ENCODE measurements around the gene TBC1D9B.

The TBC1D9B gene

GRCh38 chr5:179816796-179817469 is 90.8 kb downstream of the TBC1D9B start:
- no peaks in the 10 kb centered on the region for H3K27me3 ChIP-seq (ENCODE audit: control insufficient read depth, low read length)
- H3K27ac ChIP-seq (ENCODE audit: low read depth, low read length): no peak overlapping the region
- peaks cover 8% of the 10 kb centered on the region for H3K36me3 ChIP-seq (ENCODE audit: control insufficient read depth, low read length)
- H3K9me2 ChIP-seq (replicated peaks; ENCODE audit: control insufficient read depth, low read length): no peaks in the 10 kb centered on the region
- peaks cover 30% of the 10 kb centered on the region for H3K4me1 ChIP-seq (ENCODE audit: control insufficient read depth, low read length)
- no peak for TF ChIP-seq EZH2phosphoT487 (IDR thresholded peaks at IDR 0.05; ENCODE audit: borderline replicate concordance, low read length)
- TF ChIP-seq CTCF (IDR thresholded peaks at IDR 0.05; ENCODE audit: low read depth, low read length, poor library complexity, severe bottlenecking): no peak
- peaks cover 15% of the 10 kb centered on the region for H3K79me2 ChIP-seq (ENCODE audit: control insufficient read depth, low read length)
- peaks cover 5% of the 10 kb centered on the region; the same call in 1 of the 2 replicates for H3F3A ChIP-seq (ENCODE audit: control insufficient read depth, insufficient read depth)
- H3K9me3 ChIP-seq (ENCODE audit: control insufficient read depth, insufficient read depth, low read length): no peaks in the 10 kb centered on the region
- H3K4me2 ChIP-seq (ENCODE audit: low read length): peak overlapping the region; percentile 10
- no peak overlapping the region for H3K4me3 ChIP-seq (ENCODE audit: low read length)
- H4K20me1 ChIP-seq (ENCODE audit: control insufficient read depth, insufficient read depth, low read depth, low read length): peaks cover 3% of the 10 kb centered on the region; the same call in 1 of the 2 replicates

- Histone ChIP-seq H3K4me2 (ENCODE audit: low read length) (no peak overlapping the region), H3K9me3 (ENCODE audit: control insufficient read depth, insufficient read depth, low read length) (no peaks in the 10 kb centered on the region), H3K79me2 (ENCODE audit: control insufficient read depth, low read length) (peaks cover 10% of the 10 kb centered on the region), H3K36me3 (ENCODE audit: control insufficient read depth, low read length) (peaks cover 11% of the 10 kb centered on the region), H3K4me3 (ENCODE audit: low read length) (no peak overlapping the region), H3F3A (ENCODE audit: control insufficient read depth, insufficient read depth) (peaks cover 5% of the 10 kb centered on the region; the same call in 1 of the 2 replicates), H3K4me1 (ENCODE audit: control insufficient read depth, low read length) (peaks cover 26% of the 10 kb centered on the region), H4K20me1 (ENCODE audit: control insufficient read depth, insufficient read depth, low read depth, low read length) (no peaks in the 10 kb centered on the region), H3K27me3 (ENCODE audit: control insufficient read depth, low read length) (no peaks in the 10 kb centered on the region), H3K27ac (ENCODE audit: low read depth, low read length) (no peak overlapping the region), H3K9me2 (replicated peaks; ENCODE audit: control insufficient read depth, low read length) (no peaks in the 10 kb centered on the region)
- TF ChIP-seq EZH2phosphoT487 (IDR thresholded peaks at IDR 0.05; ENCODE audit: borderline replicate concordance, low read length): no peak
- no peak for TF ChIP-seq CTCF (IDR thresholded peaks at IDR 0.05; ENCODE audit: low read depth, low read length, poor library complexity, severe bottlenecking)
Observed at GRCh38 chr5:179816401-179816795, 91.3 kb downstream of the TBC1D9B start.

- Histone ChIP-seq H3K4me1 (ENCODE audit: control insufficient read depth, low read length) (peaks cover 26% of the 10 kb centered on the region), H3K27ac (ENCODE audit: low read depth, low read length) (no peak overlapping the region), H3K4me2 (ENCODE audit: low read length) (no peak overlapping the region)
Observed at GRCh38 chr5:179815491-179816249, 92.0 kb downstream of the TBC1D9B start.

More at GRCh38 chr5:179815491-179816249, 92.0 kb downstream of the TBC1D9B start:
- Histone ChIP-seq H4K20me1 (ENCODE audit: control insufficient read depth, insufficient read depth, low read depth, low read length) (no peaks in the 10 kb centered on the region), H3K9me2 (replicated peaks; ENCODE audit: control insufficient read depth, low read length) (no peaks in the 10 kb centered on the region), H3K4me3 (ENCODE audit: low read length) (no peak overlapping the region), H3F3A (ENCODE audit: control insufficient read depth, insufficient read depth) (peaks cover 5% of the 10 kb centered on the region; the same call in 1 of the 2 replicates), H3K9me3 (ENCODE audit: control insufficient read depth, insufficient read depth, low read length) (no peaks in the 10 kb centered on the region), H3K36me3 (ENCODE audit: control insufficient read depth, low read length) (peaks cover 11% of the 10 kb centered on the region), H3K79me2 (ENCODE audit: control insufficient read depth, low read length) (peaks cover 4% of the 10 kb centered on the region; the same call in 1 of the 2 replicates), H3K27me3 (ENCODE audit: control insufficient read depth, low read length) (no peaks in the 10 kb centered on the region)
- TF ChIP-seq EZH2phosphoT487 (IDR thresholded peaks at IDR 0.05; ENCODE audit: borderline replicate concordance, low read length) (no peak), CTCF (IDR thresholded peaks at IDR 0.05; ENCODE audit: low read depth, low read length, poor library complexity, severe bottlenecking) (no peak)

Measured in DOHH2 (cell line).